ENCODE measurements around the gene MED27.

Gene MED27

GRCh38 chr9:132079391-132080091 lies at the start of gene MED27 (continued):
- TF ChIP-seq ZNF146 (tag by site-specific recombination; IDR thresholded peaks at IDR 0.05) (no peak), ZNF677 (tag by site-specific recombination; IDR thresholded peaks at IDR 0.05) (no peak), ZNF792 (tag by site-specific recombination; IDR thresholded peaks at IDR 0.05) (no peak), ZNF654 (tag by site-specific recombination; IDR thresholded peaks at IDR 0.05; ENCODE audit: low read depth) (no peak), ELK4 (IDR thresholded peaks at IDR 0.05; ENCODE audit: borderline replicate concordance, low read depth, low read length) (no peak), ZNF544 (tag by site-specific recombination; IDR thresholded peaks at IDR 0.05) (no peak), ZNF2 (tag by site-specific recombination; IDR thresholded peaks at IDR 0.05) (no peak), KLF7 (tag by site-specific recombination; IDR thresholded peaks at IDR 0.05; ENCODE audit: borderline replicate concordance) (no peak), ZNF24 (tag by site-specific recombination; IDR thresholded peaks at IDR 0.05) (peak; percentile 73; the same call in 1 of the 2 replicates), ZEB2 (tag by site-specific recombination; IDR thresholded peaks at IDR 0.05) (peak; percentile 71; the same call in 1 of the 2 replicates), SP7 (tag by site-specific recombination; IDR thresholded peaks at IDR 0.05) (peak; percentile 47), ZNF112 (tag by site-specific recombination; IDR thresholded peaks at IDR 0.05) (no peak), ZFHX2 (tag by site-specific recombination; conservative IDR thresholded peaks at IDR 0.05) (no peak), ZNF580 (tag by site-specific recombination; IDR thresholded peaks at IDR 0.05) (no peak), ZSCAN30 (tag by site-specific recombination; IDR thresholded peaks at IDR 0.05) (0 out of 2 replicates have a peak, but pooled peaks have one; percentile 52), ZNF302 (tag by site-specific recombination; IDR thresholded peaks at IDR 0.05; ENCODE audit: low read depth) (no peak), ZNF629 (tag by site-specific recombination; IDR thresholded peaks at IDR 0.05) (peak; percentile 69; the same call in 1 of the 2 replicates), PRDM6 (tag by site-specific recombination; IDR thresholded peaks at IDR 0.05) (no peak), FEZF1 (tag by site-specific recombination; IDR thresholded peaks at IDR 0.05) (peak; percentile 80), ZNF398 (tag by site-specific recombination; IDR thresholded peaks at IDR 0.05) (no peak), ZNF221 (tag by site-specific recombination; IDR thresholded peaks at IDR 0.05; ENCODE audit: borderline replicate concordance) (no peak), PRDM1 (tag by site-specific recombination; IDR thresholded peaks at IDR 0.05) (peak; percentile 96), SP3 (tag by site-specific recombination; IDR thresholded peaks at IDR 0.05) (0 out of 2 replicates have a peak, but pooled peaks have one; percentile 39), ZNF280D (tag by site-specific recombination; IDR thresholded peaks at IDR 0.05) (0 out of 2 replicates have a peak, but pooled peaks have one; percentile 13), ZNF202 (tag by site-specific recombination; IDR thresholded peaks at IDR 0.05; ENCODE audit: borderline replicate concordance) (no peak), ZNF530 (tag by site-specific recombination; IDR thresholded peaks at IDR 0.05; ENCODE audit: low read depth) (no peak), ZNF664 (tag by site-specific recombination; IDR thresholded peaks at IDR 0.05) (0 out of 2 replicates have a peak, but pooled peaks have one; percentile 14), ATF2 (tag by site-specific recombination; IDR thresholded peaks at IDR 0.05; ENCODE audit: low read depth) (peak; percentile 89)

Measured in HEK293 (cell line).